Urothelium cell line (cell line): Measurements from ENCODE around the gene ZIC4.

Experiments
- DNase-seq: peaks from one replicate; pipeline ENCODE4 v3.0.0; 2011; ENCODE audit warnings: low spot score, mixed read lengths
- FAIRE-seq: peaks from 2 replicates; lab custom pipeline; 2011; peaks lifted over from hg19 to GRCh38; lab: Jason Lieb, UNC

The ZIC4 gene

DNA sequence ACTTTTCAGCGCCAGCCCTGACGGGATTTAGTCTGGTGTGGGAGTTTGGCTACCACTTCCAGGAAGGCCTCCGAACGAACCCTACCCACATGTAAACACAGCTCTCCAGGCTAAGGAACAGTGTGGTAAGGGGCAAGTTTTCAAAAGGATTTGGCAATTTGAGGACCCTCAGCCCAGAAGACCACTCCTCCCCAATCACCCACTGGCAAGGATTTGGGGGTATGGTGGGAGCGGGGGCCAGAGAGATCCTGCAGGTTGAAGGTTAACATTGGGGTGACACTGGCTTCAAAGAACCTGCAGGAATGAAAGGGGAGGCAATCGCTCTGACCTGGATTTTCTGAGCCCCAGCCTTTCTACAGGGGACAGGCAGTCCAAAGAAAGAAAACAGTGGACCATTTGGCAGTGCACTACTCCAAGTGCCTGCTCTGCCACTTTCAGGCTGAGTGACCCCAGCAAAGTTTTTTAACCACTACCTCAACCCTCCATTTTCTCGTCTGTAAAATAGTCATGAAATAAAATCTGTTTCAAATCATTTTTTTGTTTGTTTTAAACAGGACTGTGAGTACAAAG, 34.5 kb downstream of the ZIC4 start:
- FAIRE-seq (no peak), DNase-seq (no peak)

GRCh38 chr3:147371140-147371539, 35.2 kb downstream of the ZIC4 start:
- FAIRE-seq (no peak), DNase-seq (no peak)

DNA sequence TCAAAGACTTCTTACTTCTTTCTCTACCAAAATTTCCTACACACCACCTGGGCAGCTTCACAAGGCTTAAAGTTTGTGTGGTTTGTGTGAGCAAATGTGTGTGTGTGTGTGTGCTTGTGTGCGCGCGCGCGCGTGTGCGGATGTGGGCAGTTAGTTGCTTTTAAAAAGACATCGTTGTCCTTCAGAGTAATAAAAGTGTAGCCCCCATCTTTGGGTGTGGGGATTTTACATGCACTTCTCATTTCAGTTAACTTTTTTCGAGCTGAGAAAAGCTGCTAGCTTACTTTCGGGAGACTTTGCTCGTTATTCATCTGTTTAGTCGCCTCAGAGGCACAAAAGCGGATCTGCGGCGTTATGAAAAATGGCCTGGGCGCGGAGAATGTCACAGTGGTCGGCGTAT, 36.0 kb downstream of the ZIC4 start:
- FAIRE-seq: no peak
- no peak for DNase-seq

- FAIRE-seq: no peak
- no peak for DNase-seq
These were observed 36.7 kb downstream of the ZIC4 start for GRCh38 chr3:147369661-147370123.

DNA sequence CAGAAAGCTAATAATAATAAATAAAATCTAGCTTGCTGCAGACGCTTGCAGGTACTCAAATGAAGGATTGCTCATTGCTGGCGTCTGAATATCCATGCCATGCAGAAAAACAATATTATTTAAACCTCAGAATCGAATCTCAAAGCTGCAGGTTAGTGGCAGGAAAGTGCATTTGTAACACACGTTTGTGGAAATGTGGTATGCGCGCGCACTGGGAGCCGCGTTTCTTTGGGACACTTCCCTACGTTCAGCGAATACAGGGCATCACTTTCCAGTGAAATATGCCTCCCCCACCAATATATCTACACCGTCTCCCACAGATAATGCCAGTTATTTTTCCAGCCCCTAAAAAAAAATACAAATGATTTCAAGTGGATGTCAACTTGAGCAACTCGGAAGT, 37.1 kb downstream of the ZIC4 start:
- DNase-seq (no peak), FAIRE-seq (no peak)

GRCh38 chr3:147368561-147369221, 37.7 kb downstream of the ZIC4 start:
- FAIRE-seq (no peak), DNase-seq (no peak)

DNA sequence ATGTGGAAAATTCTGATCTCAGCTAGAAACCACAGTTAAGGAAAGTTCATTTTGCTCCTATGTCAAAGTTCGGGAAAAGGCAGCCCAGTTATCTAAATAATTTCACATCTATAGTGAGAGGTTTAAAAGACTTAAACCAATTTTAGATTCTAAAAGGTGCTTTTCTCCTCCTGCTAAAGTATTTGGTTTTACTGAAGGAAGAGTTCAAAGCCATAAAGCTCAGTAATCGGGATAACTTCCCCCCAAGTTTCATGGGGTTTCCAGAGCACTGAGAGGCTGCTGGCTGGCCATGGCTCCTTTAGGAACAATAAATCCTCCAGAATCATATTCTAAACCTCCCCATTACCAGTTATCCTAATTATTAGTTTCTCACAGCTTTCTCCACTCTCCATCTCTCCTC, 38.2 kb downstream of the ZIC4 start:
- FAIRE-seq: no peak
- DNase-seq: no peak

GRCh38 chr3:147367676-147368075, 38.7 kb downstream of the ZIC4 start:
- DNase-seq (no peak), FAIRE-seq (no peak)

GRCh38 chr3:147365196-147366115, 40.9 kb downstream of the ZIC4 start:
- FAIRE-seq: no peak
- DNase-seq: no peak

DNA sequence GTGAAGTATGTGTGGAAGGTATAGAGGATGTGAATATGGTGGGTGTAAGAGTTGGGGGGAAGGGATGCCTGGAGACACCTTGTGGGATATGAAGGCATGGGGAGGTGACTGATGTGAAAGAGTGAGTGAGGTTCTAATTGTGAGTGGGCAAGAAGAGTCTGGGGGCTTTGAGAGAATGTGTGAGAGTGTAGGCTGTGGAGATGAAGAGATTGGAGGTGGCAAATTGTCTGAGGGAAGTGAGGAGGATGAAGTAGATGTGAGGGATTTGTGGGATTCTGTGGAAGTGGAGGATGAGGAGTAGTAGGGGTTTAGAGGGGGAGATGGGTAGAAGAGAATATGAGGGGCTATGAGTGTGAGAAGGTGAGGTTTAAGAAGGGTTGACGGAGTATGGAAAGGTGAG, 41.6 kb downstream of the ZIC4 start:
- DNase-seq (no peak), FAIRE-seq (no peak)

DNA sequence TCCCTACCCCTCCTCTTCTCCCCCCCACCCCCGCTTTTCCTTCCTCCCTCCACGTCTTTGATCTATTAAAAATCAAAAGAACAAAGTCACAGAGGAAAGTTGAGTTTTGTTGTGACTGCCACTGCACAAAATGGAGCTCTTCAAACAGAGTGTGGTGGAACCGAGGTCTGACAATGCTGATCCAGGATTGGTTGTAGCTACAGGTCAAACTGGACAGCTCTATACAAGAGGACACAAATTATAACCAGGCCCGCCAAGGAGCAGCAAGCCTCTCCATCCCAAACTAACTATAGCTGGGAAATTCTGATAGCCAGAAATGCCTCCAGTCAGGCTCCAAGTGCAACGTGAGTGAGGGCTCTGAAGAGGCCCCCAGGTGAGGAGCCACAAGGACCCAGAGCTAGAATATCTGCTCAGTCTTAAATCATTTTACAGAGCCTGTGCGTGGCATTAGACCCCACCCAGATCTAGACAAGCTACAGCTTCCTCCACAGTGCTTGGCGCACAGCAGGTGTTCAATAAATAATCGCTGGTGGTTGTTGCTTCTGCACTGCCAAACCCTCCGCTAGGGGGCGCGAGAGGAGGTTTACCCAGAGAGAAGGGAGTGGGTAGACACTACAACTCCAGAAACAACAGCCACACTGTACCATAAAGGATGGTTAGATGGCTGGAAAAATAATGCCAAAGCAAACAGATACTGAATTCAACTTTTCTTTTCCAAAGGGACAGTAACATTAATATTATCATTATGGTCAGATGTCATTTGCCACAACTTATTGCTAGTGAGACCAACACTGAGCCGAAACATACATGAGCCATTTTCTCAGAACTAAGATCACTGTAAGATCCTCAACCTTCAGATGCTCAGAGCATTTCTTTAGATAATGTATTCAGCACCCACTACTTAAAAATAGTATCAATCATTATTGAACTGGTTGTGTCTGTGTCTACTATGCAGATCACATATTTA, 44.6 kb downstream of the ZIC4 start:
- DNase-seq: peak; percentile 16
- FAIRE-seq: no peak

- DNase-seq (no peak), FAIRE-seq (no peak)
These were observed 45.5 kb downstream of the ZIC4 start for GRCh38 chr3:147360646-147361453.

- FAIRE-seq (no peak), DNase-seq (no peak)
These were observed 46.3 kb downstream of the ZIC4 start for GRCh38 chr3:147360051-147360439.

DNA sequence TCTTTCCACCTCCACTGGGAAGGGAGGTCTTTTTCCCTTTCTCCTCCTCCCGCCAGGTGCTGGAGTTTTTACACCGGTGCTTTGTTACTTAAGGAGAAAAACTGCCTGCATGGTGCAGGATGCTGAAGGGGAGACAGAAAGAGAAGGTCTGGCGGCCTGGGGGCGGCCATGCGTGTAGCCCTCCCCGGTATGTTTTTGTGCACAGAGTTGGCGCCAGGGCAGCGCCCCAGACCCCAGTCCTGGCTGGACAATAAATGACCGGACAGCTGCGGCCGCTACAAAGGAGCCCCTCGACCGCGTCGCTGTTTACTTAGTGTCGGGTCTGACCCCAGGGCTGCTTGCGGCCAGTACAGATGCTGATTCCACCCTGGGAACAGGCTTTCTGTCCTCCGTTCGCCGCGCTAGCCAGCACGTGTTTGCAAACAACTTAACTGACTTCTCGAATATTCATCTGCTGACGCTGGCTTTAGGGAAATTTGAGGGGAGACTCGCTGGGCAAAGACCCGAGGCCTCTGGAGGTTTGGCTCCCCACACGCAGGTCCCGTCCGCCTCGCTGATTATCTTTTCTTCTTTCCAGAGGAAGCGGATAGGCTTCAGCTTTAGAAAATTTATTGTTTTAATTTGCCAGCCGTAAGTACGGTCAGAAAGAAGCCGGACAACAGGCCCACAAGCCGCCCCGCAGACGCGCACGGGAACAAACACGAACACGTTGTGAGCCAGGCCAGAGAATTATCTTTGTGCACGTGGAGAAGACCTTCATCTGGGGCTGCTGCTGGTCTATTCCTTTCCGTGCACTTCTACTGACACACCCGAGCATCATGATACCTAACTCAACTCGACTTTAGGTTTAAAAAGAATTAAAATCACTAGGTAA, 46.9 kb downstream of the ZIC4 start:
- no peak for FAIRE-seq
- DNase-seq: no peak

- DNase-seq: no peak
- no peak for FAIRE-seq
These were observed 48.0 kb downstream of the ZIC4 start for GRCh38 chr3:147358144-147358992.

DNA sequence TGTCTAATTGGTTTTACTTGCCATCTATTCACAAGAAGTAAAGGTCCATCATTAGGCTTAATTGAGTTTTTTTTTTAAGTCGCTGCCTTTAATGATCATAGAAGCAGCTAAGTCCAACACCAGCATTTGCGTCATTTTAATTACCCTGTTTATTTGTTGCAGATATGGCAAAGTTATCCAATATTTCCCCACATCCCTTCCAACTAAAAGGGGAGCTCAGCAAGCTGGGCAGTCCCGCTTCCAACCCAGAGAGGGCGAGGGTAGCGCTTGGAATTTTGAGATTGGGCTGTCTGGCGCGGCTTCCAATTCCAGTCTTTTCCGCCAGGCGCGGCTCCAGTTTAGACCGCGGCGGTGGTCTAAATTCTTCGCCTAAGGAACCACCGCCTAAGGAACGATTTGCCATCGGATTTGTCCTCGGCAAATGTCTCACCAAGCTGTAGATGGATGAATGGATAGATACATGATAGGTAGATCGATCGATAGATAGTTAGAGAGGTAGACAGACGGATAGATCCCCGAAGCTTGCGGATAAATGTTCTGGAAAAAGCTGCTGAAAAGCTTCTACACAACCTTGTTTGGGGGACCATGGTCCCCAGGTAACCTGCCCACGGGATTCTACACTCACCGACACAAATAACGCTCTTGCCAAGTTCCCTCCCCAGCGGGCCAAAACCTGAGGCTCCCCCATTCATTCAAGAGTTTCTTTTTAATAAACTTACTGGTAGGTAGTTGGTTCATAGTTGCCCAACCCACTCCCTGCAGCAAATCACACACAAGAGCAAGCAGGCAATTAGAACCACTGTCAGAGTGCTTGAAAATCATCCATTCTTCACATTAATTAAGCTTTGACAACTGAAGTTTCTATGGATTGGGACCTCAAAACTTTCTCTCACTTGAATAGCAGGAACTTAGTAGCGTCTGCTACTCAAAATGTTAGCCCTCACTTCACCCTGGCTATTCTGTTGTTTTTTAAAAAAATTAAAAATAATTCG, 49.1 kb downstream of the ZIC4 start:
- DNase-seq (no peak), FAIRE-seq (no peak)
